Peyer's patch (tissue), 4 donors: ENCODE results near the gene VWC2L. TPM values are rescaled to one million over a fixed set of nuclear protein-coding genes. Genes with fewer than 3 reads are reported as not detected.

Source experiments
- DNase-seq, 3 donors: peaks; one replicate each; pipeline ENCODE4 v3.0.0-alpha.2; 2017 to 2019
- H3K27ac ChIP-seq, 4 donors: fragments of 200-600 bp; sonication (generic); one replicate each; pipeline ENCODE4 v1.5.1; 2016 to 2019
- H3K27me3 ChIP-seq, 2 donors: fragments of 200-600 bp; sonication (generic); one replicate each; pipeline ENCODE4 v1.5.1; 2019
- H3K36me3 ChIP-seq, 3 donors: fragments of 200-600 bp; sonication (generic); one replicate each; pipeline ENCODE4 v1.5.1; 2016 to 2019
- H3K4me1 ChIP-seq, 4 donors: fragments of 200-600 bp; sonication (generic); one replicate each; pipeline ENCODE4 v1.5.1; 2016 to 2019
- H3K4me3 ChIP-seq, 4 donors: fragments of 200-600 bp; sonication (generic); 1 replicate in 3 of 4; 2 replicates in 1 of 4; pipeline ENCODE4 v1.5.1; 2016 to 2019; ENCODE audit warnings: mild to moderate bottlenecking in 1 of 4
- H3K9me3 ChIP-seq, 4 donors: fragments of 200-600 bp; sonication (generic); one replicate each; pipeline ENCODE4 v1.5.1; 2016 to 2019; ENCODE audit warnings: mild to moderate bottlenecking in 1 of 4
- POLR2A ChIP-seq, 2 donors: fragments of 450-650 bp; IDR thresholded peaks; one replicate each; pipeline ENCODE4 v1.5.1; 2017; ENCODE audit warnings: antibody characterized with exemption in 2 of 2, mild to moderate bottlenecking in 2 of 2, moderate library complexity in 2 of 2
- total RNA-seq, 4 donors: library from RNA; depleted of rRNA; stranded (reverse); fragments of >200 nt; gene quantifications; one replicate each; pipeline ENCODE4 v1.1.0, GENCODE V29; 2016
- TF ChIP-seq, protein P1 (sequence below), 6 experiments: fragments of 450-650 bp in 4 of 6; fragments of 200-600 bp in 2 of 6; sonication (generic) in 1 of 6; IDR thresholded peaks; one replicate each; pipeline ENCODE4 v1.5.1; 2017 to 2019; ENCODE audit warnings: antibody characterized with exemption in 6 of 6, mild to moderate bottlenecking in 3 of 6, moderate library complexity in 1 of 6

Gene VWC2L
- total RNA-seq, 4 donors from 2014 or later = not detected

DNA sequence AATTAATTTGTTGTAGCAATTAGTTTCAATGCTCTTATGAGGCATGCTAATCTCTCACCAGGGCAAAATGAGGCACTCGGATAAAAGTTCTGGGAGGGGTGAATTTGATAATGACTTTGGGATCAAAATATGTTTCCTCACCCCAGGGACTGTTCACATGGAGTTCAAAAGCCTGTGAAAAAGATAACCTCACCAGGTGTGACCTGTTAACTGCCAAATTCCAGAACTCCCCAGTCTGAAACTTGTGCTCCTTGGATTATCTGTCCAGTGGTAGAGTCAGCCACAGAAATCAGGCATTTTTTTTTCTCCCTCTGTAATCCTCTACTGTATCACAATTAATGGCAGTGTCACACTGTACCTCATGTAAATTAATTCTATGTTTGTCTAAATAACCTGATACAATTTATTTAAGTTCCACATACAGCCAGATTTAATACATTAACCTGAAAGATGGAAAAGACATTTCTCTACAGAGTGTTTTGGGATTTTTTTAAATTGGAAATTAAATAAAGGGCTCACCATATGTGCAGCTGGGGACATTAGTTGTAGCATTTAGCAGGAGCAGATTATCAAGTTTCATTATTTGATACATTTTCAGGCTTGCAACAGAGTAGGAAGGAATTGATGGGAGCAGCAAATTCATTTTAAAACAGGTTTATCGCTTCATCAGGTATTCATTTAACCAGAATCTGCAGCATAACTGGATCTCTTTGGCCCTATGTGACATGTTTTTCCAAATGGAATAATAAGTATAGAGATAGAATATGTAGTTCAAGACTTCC lies 191.2 kb downstream of the VWC2L start:
- H3K4me3 ChIP-seq = no peak overlapping the region
- H3K9me3 ChIP-seq = no peaks in the 10 kb centered on the region
- no peak overlapping the region for H3K27ac ChIP-seq
- no peak for DNase-seq
- TF ChIP-seq, protein P1, sequence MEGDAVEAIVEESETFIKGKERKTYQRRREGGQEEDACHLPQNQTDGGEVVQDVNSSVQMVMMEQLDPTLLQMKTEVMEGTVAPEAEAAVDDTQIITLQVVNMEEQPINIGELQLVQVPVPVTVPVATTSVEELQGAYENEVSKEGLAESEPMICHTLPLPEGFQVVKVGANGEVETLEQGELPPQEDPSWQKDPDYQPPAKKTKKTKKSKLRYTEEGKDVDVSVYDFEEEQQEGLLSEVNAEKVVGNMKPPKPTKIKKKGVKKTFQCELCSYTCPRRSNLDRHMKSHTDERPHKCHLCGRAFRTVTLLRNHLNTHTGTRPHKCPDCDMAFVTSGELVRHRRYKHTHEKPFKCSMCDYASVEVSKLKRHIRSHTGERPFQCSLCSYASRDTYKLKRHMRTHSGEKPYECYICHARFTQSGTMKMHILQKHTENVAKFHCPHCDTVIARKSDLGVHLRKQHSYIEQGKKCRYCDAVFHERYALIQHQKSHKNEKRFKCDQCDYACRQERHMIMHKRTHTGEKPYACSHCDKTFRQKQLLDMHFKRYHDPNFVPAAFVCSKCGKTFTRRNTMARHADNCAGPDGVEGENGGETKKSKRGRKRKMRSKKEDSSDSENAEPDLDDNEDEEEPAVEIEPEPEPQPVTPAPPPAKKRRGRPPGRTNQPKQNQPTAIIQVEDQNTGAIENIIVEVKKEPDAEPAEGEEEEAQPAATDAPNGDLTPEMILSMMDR (IDR thresholded peaks at IDR 0.05) = no peak
- TF ChIP-seq POLR2A (IDR thresholded peaks at IDR 0.05) = no peak
- H3K4me1 ChIP-seq = no peaks in the 10 kb centered on the region
- H3K36me3 ChIP-seq = no peaks in the 10 kb centered on the region
- H3K27me3 ChIP-seq = no peaks in the 10 kb centered on the region

DNA sequence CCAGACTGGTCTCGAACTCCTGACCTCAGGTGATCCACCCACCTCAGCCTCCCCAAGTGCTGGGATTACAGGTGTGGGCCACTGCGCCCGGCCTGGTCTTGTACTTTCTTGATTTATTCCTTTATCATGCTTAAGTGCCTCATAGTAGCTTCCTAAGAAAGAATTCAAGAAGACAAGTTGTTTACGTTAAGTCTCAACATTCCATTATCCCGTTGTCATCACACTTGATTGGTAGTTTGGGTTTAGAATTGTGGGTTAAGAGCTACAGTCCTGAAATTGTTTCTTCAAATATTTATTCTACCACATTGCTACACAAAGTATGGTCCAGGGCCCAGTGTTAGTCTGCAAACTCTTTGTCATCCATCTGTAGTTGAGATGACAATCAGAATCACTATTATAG lies 194.0 kb downstream of the VWC2L start:
- Histone ChIP-seq H3K4me3 (no peak overlapping the region), H3K27me3 (no peaks in the 10 kb centered on the region), H3K9me3 (no peaks in the 10 kb centered on the region), H3K27ac (no peak overlapping the region), H3K36me3 (no peaks in the 10 kb centered on the region), H3K4me1 (no peaks in the 10 kb centered on the region)
- TF ChIP-seq, protein P1 (IDR thresholded peaks at IDR 0.05) = no peak
- no peak for TF ChIP-seq POLR2A (IDR thresholded peaks at IDR 0.05)
- DNase-seq = no peak

DNA sequence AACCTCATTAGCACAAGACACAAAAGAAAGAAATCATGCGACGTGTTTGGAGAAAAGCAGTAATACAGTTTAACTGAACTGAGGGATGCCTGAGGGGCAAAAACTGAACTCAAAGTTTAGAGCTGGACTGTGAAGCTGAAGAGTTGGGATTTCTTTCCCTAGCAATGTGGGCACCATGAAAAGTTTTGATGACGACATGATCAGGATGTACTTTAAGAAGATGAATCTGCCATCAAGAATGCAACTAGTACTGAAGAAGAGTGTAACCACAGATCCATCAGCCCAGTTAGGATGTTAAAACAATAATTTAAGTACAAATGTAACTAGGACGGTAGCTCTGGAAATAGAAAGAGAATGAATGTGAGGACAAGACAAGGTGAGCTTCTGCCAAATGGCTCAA lies 196.2 kb downstream of the VWC2L start:
- Histone ChIP-seq H3K27ac (no peak overlapping the region), H3K36me3 (no peaks in the 10 kb centered on the region), H3K4me3 (no peak overlapping the region), H3K4me1 (no peaks in the 10 kb centered on the region), H3K9me3 (no peaks in the 10 kb centered on the region), H3K27me3 (no peaks in the 10 kb centered on the region)
- TF ChIP-seq, protein P1 (IDR thresholded peaks at IDR 0.05) = no peak
- TF ChIP-seq POLR2A (IDR thresholded peaks at IDR 0.05) = no peak
- no peak for DNase-seq

DNA sequence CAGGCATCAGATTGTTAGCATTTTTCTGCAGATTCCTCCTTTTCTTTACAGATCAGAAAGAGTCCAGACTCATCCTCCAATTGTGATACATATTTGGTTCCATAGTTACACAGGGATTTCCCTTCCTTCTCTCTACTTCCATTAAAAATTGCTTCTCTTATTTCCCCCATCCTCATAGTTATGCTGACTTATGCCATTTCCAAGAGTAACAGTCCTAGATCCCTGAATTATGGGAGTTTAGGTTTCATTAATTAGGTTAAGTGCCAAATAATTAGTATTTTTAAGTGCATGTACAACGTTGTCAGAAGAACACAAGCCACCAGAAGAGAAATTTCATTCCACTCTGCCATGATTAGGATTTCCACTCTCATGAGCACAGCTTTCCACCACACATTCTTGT lies 200.2 kb downstream of the VWC2L start:
- no peaks in the 10 kb centered on the region for H3K4me1 ChIP-seq
- no peaks in the 10 kb centered on the region for H3K9me3 ChIP-seq
- no peak overlapping the region for H3K27ac ChIP-seq
- no peak overlapping the region for H3K4me3 ChIP-seq
- no peaks in the 10 kb centered on the region for H3K36me3 ChIP-seq
- no peaks in the 10 kb centered on the region for H3K27me3 ChIP-seq
- TF ChIP-seq, protein P1 (IDR thresholded peaks at IDR 0.05) = no peak
- TF ChIP-seq POLR2A (IDR thresholded peaks at IDR 0.05) = no peak
- no peak for DNase-seq

DNA sequence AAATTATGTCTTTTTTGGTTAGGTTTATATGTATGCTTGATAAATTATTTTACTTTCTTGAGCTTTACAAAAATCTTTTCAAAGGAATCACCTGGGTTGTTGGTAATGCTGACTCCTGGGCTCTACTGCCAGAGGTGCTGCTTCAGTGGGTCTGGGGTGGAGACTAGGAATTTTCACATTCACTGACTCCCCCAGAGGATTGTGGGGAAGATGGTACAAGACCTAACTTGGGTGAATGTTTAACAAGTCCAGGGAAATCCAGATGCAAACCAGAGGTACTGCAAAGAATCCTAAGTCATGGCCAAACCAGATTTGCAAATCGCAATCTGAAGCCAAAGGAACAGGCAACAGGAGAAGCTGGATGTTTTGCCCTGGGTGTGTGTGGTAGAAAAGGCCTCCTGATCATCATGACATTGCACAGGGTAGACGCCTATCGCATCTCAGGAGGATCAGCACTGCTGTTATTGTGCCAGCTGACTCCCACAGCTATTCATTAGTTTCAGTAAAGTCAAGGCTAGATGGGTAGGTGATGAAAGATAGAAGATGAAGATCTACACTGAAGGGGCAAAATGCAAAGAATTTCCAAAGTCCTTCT lies 213.4 kb downstream of the VWC2L start:
- Histone ChIP-seq H3K9me3 (no peaks in the 10 kb centered on the region), H3K27ac (no peak overlapping the region), H3K27me3 (no peaks in the 10 kb centered on the region), H3K4me3 (no peak overlapping the region), H3K36me3 (no peaks in the 10 kb centered on the region), H3K4me1 (no peaks in the 10 kb centered on the region)
- DNase-seq = no peak
- no peak for TF ChIP-seq POLR2A (IDR thresholded peaks at IDR 0.05)
- TF ChIP-seq, protein P1 (IDR thresholded peaks at IDR 0.05) = no peak
